ENCODE data around the gene BTN2A1.

The BTN2A1 gene

DNA sequence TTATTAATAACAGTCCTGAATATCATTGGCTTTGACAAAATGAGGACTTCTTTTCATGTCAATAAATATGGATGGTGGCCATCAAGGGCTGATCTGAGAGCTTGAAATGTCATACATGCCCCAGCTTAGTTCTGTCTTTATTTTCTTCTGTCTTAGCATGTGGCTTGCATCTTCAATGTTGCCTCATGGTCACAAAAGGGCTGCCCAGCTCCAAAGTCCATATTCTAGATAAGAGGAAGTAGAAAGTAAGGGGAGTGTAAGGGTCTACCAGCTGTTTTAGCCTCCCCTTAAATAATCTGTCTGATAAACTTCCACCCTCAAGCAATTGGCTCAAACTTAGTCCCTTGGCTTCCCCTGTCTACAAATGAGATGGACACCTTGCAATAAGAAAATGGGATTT, 14.2 kb downstream of the BTN2A1 start:
- no peak for DNase-seq

DNA sequence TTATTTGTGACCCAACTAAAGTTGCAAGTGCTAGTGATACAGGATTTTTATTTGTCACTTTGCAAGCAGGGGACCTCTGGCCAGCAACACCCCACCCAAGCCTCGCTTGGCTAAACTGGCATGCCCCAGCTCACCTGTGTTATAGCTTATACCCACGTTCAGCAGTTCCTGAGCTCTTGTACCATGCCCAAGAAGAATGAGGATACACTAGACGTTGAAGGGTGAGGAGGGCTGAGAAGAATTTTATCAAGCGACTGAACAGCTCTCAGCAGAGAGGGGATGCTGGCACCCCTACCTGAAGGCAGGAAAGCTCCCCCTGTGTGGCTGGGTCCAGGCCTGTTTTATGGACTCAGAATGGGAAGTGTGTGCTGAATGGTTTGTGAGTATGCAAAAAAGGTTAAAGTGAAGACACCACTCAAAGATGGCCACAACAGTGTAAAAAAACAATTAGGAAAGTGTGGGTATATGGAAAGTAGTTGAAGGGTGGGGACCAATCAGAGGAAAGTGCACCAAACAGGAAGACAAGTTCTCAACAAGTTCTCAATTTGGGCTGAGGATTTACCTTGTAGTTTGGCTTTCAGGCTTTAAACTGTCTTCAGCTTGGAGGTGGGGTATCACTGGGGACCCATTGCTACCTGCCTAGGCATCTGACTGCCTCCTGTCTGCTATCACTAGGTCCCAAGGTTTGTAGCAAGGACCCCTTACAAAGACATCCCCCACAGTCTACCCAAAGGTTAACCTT, 15.0 kb downstream of the BTN2A1 start:
- DNase-seq, result no peak

- DNase-seq, result no peak
These were observed 15.6 kb downstream of the BTN2A1 start for GRCh38 chr6:26473429-26473757.

DNA sequence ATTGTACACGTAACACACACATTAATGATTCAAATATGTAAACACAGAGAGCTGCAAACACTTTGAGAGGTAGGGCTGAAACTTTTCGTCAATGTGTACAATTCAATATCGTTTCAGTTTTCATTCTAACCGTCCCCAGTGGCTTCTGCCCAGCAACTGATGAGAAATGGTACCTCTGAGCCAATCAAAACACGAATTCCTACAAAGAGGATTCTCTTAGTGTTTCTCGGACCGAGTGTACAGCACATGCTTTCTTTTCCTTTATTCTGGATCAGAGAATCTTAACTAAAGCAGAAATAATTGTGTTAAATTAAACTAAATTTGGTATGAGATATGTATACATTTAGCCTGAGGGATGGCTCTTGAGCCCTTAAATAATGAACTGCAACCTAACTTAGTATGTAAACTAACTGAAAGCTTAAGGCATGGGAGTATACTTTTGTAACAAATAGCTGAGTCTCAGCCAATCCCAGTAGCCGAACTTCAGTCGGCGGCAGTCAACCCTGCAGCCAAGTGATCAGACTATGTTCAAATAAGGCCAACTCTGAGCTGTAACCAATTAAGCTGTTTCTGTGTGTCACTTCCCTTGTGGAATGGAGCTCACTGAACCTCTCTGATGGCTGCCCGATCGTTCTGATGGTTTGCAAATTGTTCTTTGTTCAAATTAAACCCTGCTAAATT, 16.1 kb downstream of the BTN2A1 start:
- DNase-seq, result peak; percentile 88 to 97

DNA sequence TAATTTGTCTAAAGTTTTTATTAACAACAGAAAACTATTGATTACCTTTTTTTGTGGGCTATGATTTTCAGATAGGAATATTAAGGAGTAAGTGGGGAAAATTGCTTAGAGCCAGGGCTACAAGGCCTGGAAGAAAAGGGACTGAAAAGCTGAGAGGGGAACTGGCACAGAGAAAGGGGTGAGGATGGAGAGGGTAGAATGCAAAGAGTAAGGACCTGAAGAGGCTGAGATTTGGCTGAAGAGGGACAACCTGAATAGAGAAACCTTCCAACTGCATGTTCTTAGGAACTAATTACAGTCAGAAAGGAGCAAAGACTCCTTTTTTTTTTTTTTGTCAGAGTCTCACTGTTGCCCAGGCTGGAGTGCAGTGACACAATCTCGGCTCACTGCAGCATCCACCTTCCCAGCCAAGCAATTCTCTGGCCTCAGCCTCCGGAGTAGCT, 16.7 kb downstream of the BTN2A1 start:
- no peak for DNase-seq

- DNase-seq, result no peak
These were observed 18.3 kb downstream of the BTN2A1 start for GRCh38 chr6:26475823-26476729.

DNA sequence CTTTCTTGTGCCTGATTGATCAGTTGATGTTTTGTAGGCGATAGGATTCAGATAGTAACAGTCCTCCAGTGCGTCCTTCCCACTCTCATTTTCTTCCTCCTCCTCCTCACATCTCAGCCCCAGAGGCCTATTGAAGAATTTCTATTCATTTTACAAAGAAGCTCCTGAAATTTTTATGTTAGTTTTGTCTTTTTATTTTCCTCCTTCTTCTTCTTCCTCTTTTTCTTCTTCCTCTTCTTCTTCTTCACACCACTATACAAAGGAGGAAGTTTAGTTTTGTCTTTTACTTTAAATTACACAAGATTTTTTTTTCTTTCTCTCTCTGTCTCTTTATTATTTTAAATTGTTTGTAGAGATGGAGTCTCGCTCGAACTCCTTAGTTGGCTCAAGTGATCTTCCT, 19.1 kb downstream of the BTN2A1 start:
- DNase-seq, result no peak

- DNase-seq, result no peak
These were observed 19.7 kb downstream of the BTN2A1 start for GRCh38 chr6:26477426-26477825.

- no peak for DNase-seq
These were observed 20.6 kb downstream of the BTN2A1 start for GRCh38 chr6:26478100-26478984.

GRCh38 chr6:26478985-26479278, 21.2 kb downstream of the BTN2A1 start:
- DNase-seq, result peak; percentile 61 to 65

- DNase-seq, result no peak
These were observed 24.6 kb downstream of the BTN2A1 start for GRCh38 chr6:26482338-26482737.

DNA sequence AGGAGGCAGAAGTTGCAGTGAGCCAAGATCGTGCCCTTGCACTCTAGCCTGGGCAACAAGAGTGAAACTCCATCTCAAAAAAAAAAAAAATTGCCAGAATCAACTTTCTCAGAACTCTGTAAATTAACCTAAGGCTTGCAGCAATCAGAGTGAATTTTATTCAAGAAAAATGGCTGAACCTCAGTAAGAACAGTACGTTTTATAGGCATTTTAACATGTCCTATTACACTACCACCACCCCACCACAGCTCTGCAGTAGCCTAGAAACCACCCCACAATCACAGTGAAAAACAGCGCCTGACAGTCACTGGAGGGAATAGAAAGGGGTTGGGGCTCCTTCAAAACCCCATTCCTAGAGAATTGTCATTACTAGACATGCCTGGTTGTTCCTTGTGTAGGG, 26.0 kb downstream of the BTN2A1 start:
- DNase-seq, result no peak

DNA sequence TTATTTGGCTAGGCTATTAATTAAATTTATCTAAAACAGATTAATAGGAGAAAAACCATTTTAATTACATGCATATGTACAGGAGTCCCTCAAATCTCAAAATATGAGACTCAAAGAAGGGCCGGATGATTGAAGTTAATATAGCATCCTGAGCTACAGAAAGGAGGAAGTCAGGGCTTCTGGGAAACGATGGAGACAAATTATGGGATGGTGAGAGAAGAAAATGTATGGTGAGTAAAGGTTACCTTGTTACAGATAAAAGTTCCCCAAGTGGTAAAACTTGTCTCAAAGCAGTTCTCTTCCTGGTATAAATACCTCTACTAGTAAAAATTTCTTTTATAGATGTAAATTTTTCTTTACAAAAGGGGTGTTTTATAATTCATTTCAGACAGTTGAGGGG, 26.4 kb downstream of the BTN2A1 start:
- DNase-seq, result no peak

DNA sequence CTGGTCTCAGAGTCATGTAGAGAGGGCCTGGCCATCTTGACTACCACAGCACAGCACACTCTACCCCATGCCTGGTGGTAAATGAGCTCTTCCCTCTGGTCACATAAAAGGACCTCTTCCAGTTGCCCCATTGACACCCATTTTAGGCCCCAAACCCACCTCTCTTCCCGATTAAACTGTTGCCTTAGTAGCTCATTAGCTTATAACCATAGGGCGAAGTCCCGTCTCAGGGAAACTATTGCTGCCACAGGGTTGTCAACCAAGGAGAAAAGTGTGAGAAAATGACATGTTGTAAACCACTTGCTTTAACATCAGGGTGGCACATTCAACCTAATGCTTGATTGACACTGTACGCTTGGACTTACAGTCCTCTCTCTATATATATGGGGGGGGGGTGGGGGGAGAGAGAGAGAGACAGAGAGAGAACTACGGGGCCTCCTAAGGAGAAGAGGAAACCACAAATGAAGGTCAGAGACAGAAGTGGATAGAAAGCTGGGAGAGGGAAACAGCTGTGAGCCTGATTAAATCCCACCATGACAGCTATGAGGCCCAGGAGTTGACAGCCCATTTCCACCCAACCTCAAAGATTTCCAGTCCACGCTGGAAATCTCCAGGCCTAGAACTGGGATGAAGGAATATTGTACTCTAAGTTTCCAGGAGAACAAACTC, 27.5 kb downstream of the BTN2A1 start:
- no peak for DNase-seq

DNA sequence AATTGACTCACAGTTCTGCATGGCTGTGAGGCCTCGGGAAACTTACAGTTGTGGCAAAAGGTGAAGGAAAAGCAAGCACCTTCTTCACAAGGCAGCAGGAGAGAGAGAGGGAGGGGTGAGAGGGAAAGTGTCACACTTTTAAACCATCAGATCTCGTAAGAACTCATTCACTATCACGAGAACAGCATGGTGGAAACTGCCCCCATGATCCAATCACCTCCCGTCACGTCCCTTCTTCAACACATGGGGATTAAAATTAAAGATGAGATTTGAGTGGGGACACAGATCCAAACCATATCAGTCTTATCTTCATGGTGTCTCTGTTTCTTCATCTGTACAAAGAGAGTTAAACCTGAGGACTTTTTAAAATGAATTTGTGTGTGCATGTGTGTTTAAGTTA, 28.6 kb downstream of the BTN2A1 start:
- DNase-seq, result no peak

- DNase-seq, result no peak
These were observed 29.7 kb downstream of the BTN2A1 start for GRCh38 chr6:26487466-26487865.

DNA sequence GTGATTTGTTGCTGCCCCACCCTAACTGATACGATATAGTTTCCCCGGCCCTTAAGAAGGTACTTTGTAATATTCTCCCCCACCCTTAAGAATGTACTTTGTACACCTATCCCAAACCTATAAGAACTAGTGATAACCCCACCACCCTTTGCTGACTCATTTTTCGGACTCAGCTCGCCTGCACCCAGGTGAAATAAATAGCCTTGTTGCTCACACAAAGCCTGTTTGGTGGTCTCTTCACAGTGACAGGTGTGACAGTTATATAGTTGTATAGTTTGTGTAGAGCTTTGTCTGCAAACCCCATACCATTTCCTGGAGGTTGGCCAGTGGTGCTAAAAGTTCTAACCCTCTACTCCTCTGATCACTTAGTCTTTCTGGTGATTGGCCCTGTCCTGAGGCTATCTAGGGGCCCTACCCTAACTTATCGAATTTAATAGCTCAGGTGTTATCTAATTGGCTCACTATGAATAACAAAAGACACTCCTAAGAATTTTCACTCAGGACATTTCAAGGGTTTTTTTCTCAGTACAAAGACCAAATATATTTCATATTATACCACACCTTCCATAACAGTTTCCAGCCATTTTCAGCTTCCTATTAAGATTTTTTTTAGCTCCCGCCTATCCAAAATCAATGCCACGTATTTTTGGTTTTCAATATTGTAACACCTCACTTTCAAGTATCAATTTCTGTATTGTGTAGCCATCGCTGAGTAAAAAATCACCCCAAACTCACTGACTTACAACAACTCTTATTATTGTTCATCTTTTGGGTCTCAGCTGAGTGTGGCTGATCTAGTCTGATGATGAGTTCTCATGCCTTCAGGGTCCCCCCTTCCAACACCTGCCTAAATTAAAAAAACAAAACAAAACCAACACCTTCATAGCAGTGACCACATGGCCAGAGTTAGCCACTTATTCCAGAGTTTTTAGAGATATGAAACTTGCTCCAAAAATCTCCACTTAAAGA, 32.5 kb downstream of the BTN2A1 start:
- DNase-seq, result no peak

GRCh38 chr6:26491604-26492003, 33.8 kb downstream of the BTN2A1 start:
- DNase-seq, result no peak

- no peak for DNase-seq
These were observed 35.5 kb downstream of the BTN2A1 start for GRCh38 chr6:26493258-26493657.

DNA sequence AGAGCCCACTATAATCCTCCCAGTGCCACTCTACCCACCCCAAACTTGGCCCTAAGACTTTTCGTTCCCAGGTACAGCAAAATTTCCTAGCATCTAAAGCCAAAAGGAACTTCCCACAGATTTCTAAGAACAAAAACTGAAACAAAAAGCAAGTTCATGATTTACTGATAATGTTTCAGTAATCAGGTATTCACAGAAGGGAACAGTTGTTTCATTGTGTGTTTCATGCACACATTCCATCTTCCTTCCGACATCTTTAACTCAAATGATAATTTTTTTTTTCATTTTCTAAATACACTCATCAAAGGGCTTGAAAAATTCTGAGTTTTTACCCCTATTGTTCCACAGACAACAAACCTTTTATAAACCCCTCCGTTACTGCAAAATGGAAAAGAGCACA, 36.4 kb downstream of the BTN2A1 start:
- no peak for DNase-seq

DNA sequence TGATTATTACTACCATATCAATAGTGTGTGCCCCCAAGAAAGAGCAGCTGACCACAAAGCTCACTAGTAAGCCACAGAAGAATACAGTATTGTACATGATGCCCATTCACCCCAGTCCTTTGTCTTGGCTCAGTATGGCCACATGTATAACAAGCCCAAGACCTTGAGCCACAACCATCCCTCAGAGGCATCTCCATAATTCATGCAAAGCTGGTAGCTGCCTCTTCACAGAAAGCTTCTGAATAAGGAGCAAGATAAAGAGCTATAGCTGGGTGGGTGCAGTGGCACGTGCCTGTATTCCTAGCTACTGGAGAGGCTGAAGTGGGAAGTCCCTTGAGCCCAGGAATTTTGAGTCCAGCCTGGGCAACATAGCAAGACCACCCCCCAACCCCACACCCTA, 37.5 kb downstream of the BTN2A1 start:
- no peak for DNase-seq

All from inflammatory macrophage treated with lipopolysaccharide for 1 hour (primary cell).